ENCODE measurements around the gene TRNP1. TPM values are rescaled to one million over a fixed set of nuclear protein-coding genes. Genes with fewer than 3 reads are reported as not detected.
A peak's percentile ranks its signal among the peaks of the same experiment; 100 is the strongest.
"Not testable (repeated sequence)": the region's sequence is repeated elsewhere in the genome, so short reads cannot be mapped to it uniquely, and the experiment has no call there.

Gene TRNP1
- total RNA-seq = not detected

GRCh38 chr1:26993237-26994019, at the start of gene TRNP1:
Gene TRNP1 (plus strand): TSS chr1:26993692. CDS start chr1:26993787, 95 bp downstream.
- Mint-ChIP-seq H3K27ac (no peak within 1 kb of the TSS), H3K4me3 (peak within 1 kb of the TSS; percentile 80), H3K27me3 (peaks cover 73% of the 10 kb centered on the region), H3K4me1 (peaks cover 13% of the 10 kb centered on the region), H3K36me3 (no peaks in the 10 kb centered on the region), H3K9me3 (no peaks in the 10 kb centered on the region)
- ATAC-seq (ENCODE audit: low read depth) (peak; percentile 51), DNase-seq (peak; percentile 75)
- POLR2A ChIA-PET = interaction anchor here (1.0 kb wide), 2 partner anchors 18 to 51 kb away, joined by 3 to 4 read pairs; no protein-coding TSS in a partner anchor

- no peak for DNase-seq
- H3K4me1 Mint-ChIP-seq = peaks cover 2% of the 10 kb centered on the region
- H3K27me3 Mint-ChIP-seq = no peaks in the 10 kb centered on the region
- no peak for ATAC-seq (ENCODE audit: low read depth)
- H3K4me3 Mint-ChIP-seq = no peak overlapping the region
- H3K36me3 Mint-ChIP-seq = peaks cover 25% of the 10 kb centered on the region
- H3K27ac Mint-ChIP-seq = peak overlapping the region; percentile 9
- H3K9me3 Mint-ChIP-seq = no peaks in the 10 kb centered on the region
- POLR2A ChIA-PET = no interaction called here
Measured at GRCh38 chr1:26945138-26945537, 48.4 kb upstream of the TRNP1 start.

DNA sequence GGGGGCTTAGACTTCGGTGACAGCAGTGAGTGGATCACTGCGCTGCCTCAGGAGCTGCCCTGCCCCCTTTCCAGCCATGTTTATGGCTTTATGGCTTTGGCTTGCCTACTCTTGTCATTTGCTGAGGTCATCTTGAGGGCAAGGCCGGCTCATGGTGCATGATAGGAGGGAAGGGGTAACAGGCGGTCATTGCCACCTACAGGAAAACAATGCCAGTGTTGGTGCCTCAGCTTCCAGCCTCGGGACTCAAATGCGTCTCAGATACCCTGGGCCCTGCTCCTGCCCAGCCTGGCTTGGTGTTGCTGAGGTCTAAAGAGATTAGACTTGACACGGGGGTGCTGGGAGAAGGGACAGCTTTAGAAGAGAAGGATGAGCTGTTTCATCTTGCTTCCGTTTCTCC, 47.8 kb upstream of the TRNP1 start:
- POLR2A ChIA-PET = interaction anchor here (0.5 kb wide), 1 partner anchor 562 kb away, joined by 3 read pairs; no protein-coding TSS in a partner anchor
- Mint-ChIP-seq H3K4me1 (peaks cover 2% of the 10 kb centered on the region), H3K36me3 (peaks cover 25% of the 10 kb centered on the region), H3K4me3 (no peak overlapping the region), H3K27ac (no peak overlapping the region), H3K27me3 (no peaks in the 10 kb centered on the region), H3K9me3 (no peaks in the 10 kb centered on the region)
- DNase-seq = no peak
- ATAC-seq (ENCODE audit: low read depth) = no peak

DNA sequence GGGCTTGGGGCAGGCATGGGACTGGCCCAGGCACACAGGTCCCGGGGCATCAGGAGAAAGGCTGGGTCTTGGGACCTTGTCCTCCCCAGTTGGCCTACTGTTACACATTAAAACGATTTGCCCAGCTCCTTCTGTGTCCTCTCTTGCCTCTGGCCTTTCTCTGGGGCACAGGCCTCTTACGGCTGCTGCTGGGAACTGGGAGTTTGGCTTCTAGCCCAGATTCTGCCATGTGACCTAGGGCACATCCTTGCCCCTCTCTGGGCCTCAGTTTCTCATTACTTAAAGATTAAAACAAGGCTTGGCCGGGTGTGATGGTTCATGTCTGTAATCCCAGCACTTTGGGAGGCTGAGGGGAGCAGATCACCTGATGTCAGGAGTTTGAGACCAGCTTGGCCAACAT, 47.2 kb upstream of the TRNP1 start:
- Mint-ChIP-seq H3K9me3 (no peaks in the 10 kb centered on the region), H3K4me1 (peaks cover 2% of the 10 kb centered on the region), H3K27ac (no peak overlapping the region), H3K36me3 (peaks cover 24% of the 10 kb centered on the region), H3K27me3 (no peaks in the 10 kb centered on the region), H3K4me3 (no peak overlapping the region)
- DNase-seq (no peak), ATAC-seq (ENCODE audit: low read depth) (no peak)
- POLR2A ChIA-PET = interaction anchor here (0.5 kb wide), 1 partner anchor 562 kb away, joined by 3 read pairs; no protein-coding TSS in a partner anchor

GRCh38 chr1:26948725-26949057, 44.8 kb upstream of the TRNP1 start:
- not testable (repeated sequence) for ATAC-seq (ENCODE audit: low read depth); H3K4me1 Mint-ChIP-seq; H3K9me3 Mint-ChIP-seq; H3K27ac Mint-ChIP-seq; H3K27me3 Mint-ChIP-seq; DNase-seq; H3K4me3 Mint-ChIP-seq
- H3K36me3 Mint-ChIP-seq = peaks cover 12% of the 10 kb centered on the region
- POLR2A ChIA-PET = interaction anchor here (0.6 kb wide), 1 partner anchor 222 kb away, joined by 4 read pairs; no protein-coding TSS in a partner anchor

DNA sequence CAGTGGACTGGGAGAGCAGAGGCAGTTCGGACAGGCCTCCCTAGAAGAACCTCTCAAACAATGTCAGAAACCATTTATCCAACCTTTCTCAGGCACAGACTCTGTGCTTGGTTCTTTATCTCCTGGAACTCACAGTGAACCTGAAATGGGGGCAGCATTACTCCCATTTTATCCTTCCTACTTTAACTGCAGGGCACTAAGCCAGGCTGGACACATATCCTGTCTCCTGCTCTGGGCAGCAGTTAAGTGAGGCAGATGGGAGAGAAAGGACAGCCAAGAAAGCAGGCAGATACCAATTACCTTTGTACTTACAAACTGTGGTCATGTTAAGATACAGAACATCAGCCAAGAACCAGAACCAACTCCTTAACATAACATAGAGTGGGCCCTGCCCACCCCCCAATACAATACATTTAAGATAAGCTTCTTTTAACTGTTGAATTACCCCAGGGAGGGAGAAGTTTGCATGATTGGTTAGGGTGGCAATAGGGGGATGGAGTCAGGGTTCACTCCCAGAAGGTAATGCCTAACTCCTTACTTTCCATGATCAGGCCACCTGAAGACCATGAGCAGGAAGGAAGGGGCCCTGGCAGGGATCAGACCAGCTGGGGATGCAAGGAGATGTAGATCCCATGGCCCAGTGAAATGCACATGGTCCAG, 44.1 kb upstream of the TRNP1 start:
- POLR2A ChIA-PET = interaction anchor here (1.1 kb wide), 1 partner anchor 49 kb away, joined by 3 read pairs; the partner anchor contains the start of gene GPATCH3
- ATAC-seq (ENCODE audit: low read depth) = no peak
- H3K9me3 Mint-ChIP-seq = no peaks in the 10 kb centered on the region

GRCh38 chr1:26949926-26950319, 43.6 kb upstream of the TRNP1 start:
- no peaks in the 10 kb centered on the region for H3K9me3 Mint-ChIP-seq
- H3K36me3 Mint-ChIP-seq = peaks cover 11% of the 10 kb centered on the region
- no peak overlapping the region for H3K4me3 Mint-ChIP-seq
- peaks cover 2% of the 10 kb centered on the region for H3K4me1 Mint-ChIP-seq
- POLR2A ChIA-PET = interaction anchor here (1.1 kb wide), 1 partner anchor 50 kb away, joined by 3 read pairs; the partner anchor contains the start of gene GPATCH3
- H3K27ac Mint-ChIP-seq = no peak overlapping the region
- DNase-seq (no peak), ATAC-seq (ENCODE audit: low read depth) (no peak)
- H3K27me3 Mint-ChIP-seq = no peaks in the 10 kb centered on the region

More for the DNA sequence above, 44.1 kb upstream of the TRNP1 start:
- no peak for DNase-seq
- H3K27ac Mint-ChIP-seq = peak overlapping the region; percentile 16
- H3K36me3 Mint-ChIP-seq = peaks cover 12% of the 10 kb centered on the region
- H3K27me3 Mint-ChIP-seq = no peaks in the 10 kb centered on the region
- H3K4me3 Mint-ChIP-seq = no peak overlapping the region
- H3K4me1 Mint-ChIP-seq = peaks cover 2% of the 10 kb centered on the region

- no peak overlapping the region for H3K27ac Mint-ChIP-seq
- peaks cover 2% of the 10 kb centered on the region for H3K27me3 Mint-ChIP-seq
- DNase-seq = no peak
- POLR2A ChIA-PET = no interaction called here
- H3K4me3 Mint-ChIP-seq = no peak overlapping the region
- peaks cover 3% of the 10 kb centered on the region for H3K4me1 Mint-ChIP-seq
- no peaks in the 10 kb centered on the region for H3K9me3 Mint-ChIP-seq
- peaks cover 4% of the 10 kb centered on the region for H3K36me3 Mint-ChIP-seq
- ATAC-seq (ENCODE audit: low read depth) = no peak
Measured at GRCh38 chr1:26950602-26951001, 42.9 kb upstream of the TRNP1 start.

GRCh38 chr1:26951216-26951615, 42.3 kb upstream of the TRNP1 start:
- ATAC-seq (ENCODE audit: low read depth) (no peak), DNase-seq (no peak)
- Mint-ChIP-seq H3K9me3 (peaks cover 1% of the 10 kb centered on the region), H3K27me3 (peaks cover 3% of the 10 kb centered on the region), H3K36me3 (peaks cover 2% of the 10 kb centered on the region), H3K4me3 (no peak overlapping the region), H3K4me1 (peaks cover 3% of the 10 kb centered on the region), H3K27ac (no peak overlapping the region)
- POLR2A ChIA-PET = no interaction called here

GRCh38 chr1:26951821-26952497, 41.5 kb upstream of the TRNP1 start:
- ATAC-seq (ENCODE audit: low read depth) (no peak), DNase-seq (no peak)
- POLR2A ChIA-PET = no interaction called here
- Mint-ChIP-seq H3K36me3 (peaks cover under 1% of the 10 kb centered on the region), H3K27ac (no peak overlapping the region), H3K4me3 (no peak overlapping the region), H3K27me3 (peaks cover 3% of the 10 kb centered on the region), H3K9me3 (peaks cover 3% of the 10 kb centered on the region), H3K4me1 (peaks cover 3% of the 10 kb centered on the region)

GRCh38 chr1:26953374-26953773, 40.1 kb upstream of the TRNP1 start:
- peaks cover 3% of the 10 kb centered on the region for H3K9me3 Mint-ChIP-seq
- POLR2A ChIA-PET = no interaction called here
- H3K27me3 Mint-ChIP-seq = peaks cover 11% of the 10 kb centered on the region
- H3K4me1 Mint-ChIP-seq = peaks cover 3% of the 10 kb centered on the region
- no peaks in the 10 kb centered on the region for H3K36me3 Mint-ChIP-seq
- H3K4me3 Mint-ChIP-seq = no peak overlapping the region
- no peak overlapping the region for H3K27ac Mint-ChIP-seq
- DNase-seq (no peak), ATAC-seq (ENCODE audit: low read depth) (no peak)

DNA sequence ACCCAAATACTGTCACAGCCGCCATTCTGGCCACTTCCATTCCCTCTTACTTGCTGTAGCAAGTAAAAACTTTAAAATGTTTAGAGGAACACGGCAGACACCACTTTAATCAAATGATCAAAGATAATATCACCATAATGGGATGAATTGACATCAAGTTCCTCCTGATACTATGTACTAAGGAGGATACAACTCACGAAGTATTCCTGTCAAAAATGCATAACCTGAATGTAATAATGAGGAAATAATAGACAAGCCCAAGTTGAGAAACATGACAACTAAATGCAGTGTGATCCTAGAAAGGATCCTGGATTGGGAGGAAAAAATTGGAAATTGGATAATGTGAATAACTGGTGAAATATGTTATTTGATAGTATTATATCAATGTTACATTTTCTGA, 37.2 kb upstream of the TRNP1 start:
- Mint-ChIP-seq H3K4me3 (no peak overlapping the region), H3K36me3 (peaks cover 2% of the 10 kb centered on the region), H3K27me3 (peaks cover 29% of the 10 kb centered on the region), H3K27ac (no peak overlapping the region), H3K4me1 (peaks cover 5% of the 10 kb centered on the region), H3K9me3 (peaks cover 3% of the 10 kb centered on the region)
- no peak for DNase-seq
- POLR2A ChIA-PET = interaction anchor here (0.5 kb wide), 1 partner anchor 86 kb away, joined by 4 read pairs; no protein-coding TSS in a partner anchor
- ATAC-seq (ENCODE audit: low read depth) = no peak

- no peak overlapping the region for H3K27ac Mint-ChIP-seq
- peaks cover 5% of the 10 kb centered on the region for H3K4me1 Mint-ChIP-seq
- peaks cover 39% of the 10 kb centered on the region for H3K27me3 Mint-ChIP-seq
- H3K4me3 Mint-ChIP-seq = no peak overlapping the region
- DNase-seq (no peak), ATAC-seq (ENCODE audit: low read depth) (no peak)
- H3K9me3 Mint-ChIP-seq = peaks cover 3% of the 10 kb centered on the region
- POLR2A ChIA-PET = interaction anchor here (0.7 kb wide), 1 partner anchor 10 kb away, joined by 3 read pairs; no protein-coding TSS in a partner anchor
- H3K36me3 Mint-ChIP-seq = peaks cover 2% of the 10 kb centered on the region
Measured at GRCh38 chr1:26957306-26957705, 36.2 kb upstream of the TRNP1 start.

All from activated naive CD8-positive, alpha-beta T cell treated with anti-CD3 and anti-CD28 coated beads, Interleukin-2, amount 10 ng/mL, durations not matched to agents 7 days and 5 days (primary cell).